Spleen (tissue), 7 donors: ENCODE measurements around the gene PRR16.

Experiments
- CTCF ChIP-seq, 11 experiments: fragments of 200-600 bp in 7 of 11; fragments of 450-650 bp in 4 of 11; sonication (generic) in 4 of 11; IDR thresholded peaks in 8 of 11; conservative IDR thresholded peaks in 3 of 11; 1 replicate in 7 of 11; 2 replicates in 4 of 11; pipeline versions ENCODE4 v1.4.0 to v1.8.0; 2016 to 2021; ENCODE audit warnings: antibody characterized with exemption in 11 of 11, inconsistent platforms in 4 of 11, mild to moderate bottlenecking in 1 of 11
- POLR2A ChIP-seq, 3 donors: fragments of 450-650 bp; IDR thresholded peaks; one replicate each; pipeline ENCODE4 v1.5.1; 2017; ENCODE audit warnings: antibody characterized with exemption in 3 of 3, mild to moderate bottlenecking in 1 of 3
- POLR2AphosphoS5 ChIP-seq, 3 donors: sonication (generic); formaldehyde crosslinking; IDR thresholded peaks; one replicate each; pipeline ENCODE4 v1.5.1; 2017; ENCODE audit warnings: antibody characterized with exemption in 3 of 3
- donor health status: DM: no; HTN: no; CAD: no; lungs with moderate emphysema.
- donor health status: DM: no; HTN: no; CAD: no.
- donor health status: DM: no; HTN: no; CAD: no.

GRCh38 chr5:120461251-120461650 lies 2.8 kb upstream of the PRR16 start:
- TF ChIP-seq CTCF (IDR thresholded peaks at IDR 0.05 in 8 of 11, conservative IDR thresholded peaks at IDR 0.05 in 3 of 11): no peak
- no peak for TF ChIP-seq POLR2AphosphoS5 (IDR thresholded peaks at IDR 0.05)
- no peak for TF ChIP-seq POLR2A (IDR thresholded peaks at IDR 0.05)
